HFFc6 (cell line): ENCODE data around the gene DHRS7B. TPM values are rescaled to one million over a fixed set of nuclear protein-coding genes. Genes with fewer than 3 reads are reported as not detected.
A peak's percentile ranks its signal among the peaks of the same experiment; 100 is the strongest.

Experiments used
- DNase-seq: peaks from one replicate; pipeline ENCODE4 v3.0.0-alpha.2; 2018
- H3K27ac Mint-ChIP-seq: 2 replicates; pipeline ENCODE4 v1.8.0; 2020; ENCODE audit warnings: mild to moderate bottlenecking, mixed read lengths
- H3K27me3 Mint-ChIP-seq: 2 replicates; pipeline ENCODE4 v1.8.0; 2021; ENCODE audit warnings: mild to moderate bottlenecking, moderate library complexity, mixed read lengths; ENCODE audit not compliant: insufficient read depth
- H3K36me3 Mint-ChIP-seq: 2 replicates; pipeline ENCODE4 v1.8.0; 2021; ENCODE audit warnings: low read depth, mixed read lengths
- H3K4me1 Mint-ChIP-seq: 2 replicates; pipeline ENCODE4 v1.8.0; 2020; ENCODE audit warnings: low read depth, mixed read lengths
- H3K4me3 Mint-ChIP-seq: 2 replicates; pipeline ENCODE4 v1.8.0; 2020; ENCODE audit warnings: mild to moderate bottlenecking, moderate library complexity, mixed read lengths
- H3K9me3 Mint-ChIP-seq: 2 replicates; pipeline ENCODE4 v1.8.0; 2020; ENCODE audit warnings: mild to moderate bottlenecking, mixed read lengths
- CTCF ChIP-seq: fragments of 200-600 bp; sonication (generic); IDR thresholded peaks from 2 replicates; pipeline ENCODE4 v1.5.0; 2021; ENCODE audit warnings: antibody characterized with exemption, mild to moderate bottlenecking
- total RNA-seq, 6 experiments: library from RNA; stranded (reverse); fragmentation: NEBNext Ultra II Directional; extraction: Animal tissue kit (Norgen Biotek cat#: 25700); gene quantifications; 2 replicates in 1 of 6; 3 replicates in 5 of 6; pipeline ENCODE4 v1.2.3, GENCODE V29; 2021

The DHRS7B gene
- total RNA-seq, 6 experiments from 2014 or later: 12.3 to 20.8 (median 14.7) TPM

DNA sequence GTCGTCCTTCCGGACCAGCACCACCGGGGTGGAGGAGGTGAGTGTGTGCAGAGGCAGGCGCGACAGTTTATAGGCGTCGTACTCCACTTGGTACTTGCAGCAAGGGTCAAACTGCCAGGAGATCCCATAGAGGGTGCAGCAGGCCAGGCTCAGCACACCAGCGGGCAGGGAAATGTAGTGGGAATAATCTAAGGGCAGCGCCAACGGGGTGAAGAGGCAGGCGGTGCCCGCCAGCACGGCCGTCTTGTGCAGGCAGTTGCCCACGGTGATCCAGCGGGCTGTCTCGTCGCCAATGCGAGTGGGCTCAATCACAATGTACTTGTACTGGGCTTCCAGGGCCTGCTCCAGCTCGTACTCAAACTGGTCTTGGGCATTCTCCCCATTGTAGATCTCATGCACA, 71.6 kb downstream of the DHRS7B start:
- peaks cover 37% of the 10 kb centered on the region for H3K36me3 Mint-ChIP-seq
- H3K9me3 Mint-ChIP-seq: no peaks in the 10 kb centered on the region
- DNase-seq: no peak
- no peak overlapping the region for H3K4me3 Mint-ChIP-seq
- TF ChIP-seq CTCF: no peak
- no peaks in the 10 kb centered on the region; the same call in none of the 2 replicates for H3K27me3 Mint-ChIP-seq
- peak overlapping the region; percentile 82; the same call in 1 of the 2 replicates for H3K27ac Mint-ChIP-seq
- H3K4me1 Mint-ChIP-seq: peaks cover 47% of the 10 kb centered on the region

DNA sequence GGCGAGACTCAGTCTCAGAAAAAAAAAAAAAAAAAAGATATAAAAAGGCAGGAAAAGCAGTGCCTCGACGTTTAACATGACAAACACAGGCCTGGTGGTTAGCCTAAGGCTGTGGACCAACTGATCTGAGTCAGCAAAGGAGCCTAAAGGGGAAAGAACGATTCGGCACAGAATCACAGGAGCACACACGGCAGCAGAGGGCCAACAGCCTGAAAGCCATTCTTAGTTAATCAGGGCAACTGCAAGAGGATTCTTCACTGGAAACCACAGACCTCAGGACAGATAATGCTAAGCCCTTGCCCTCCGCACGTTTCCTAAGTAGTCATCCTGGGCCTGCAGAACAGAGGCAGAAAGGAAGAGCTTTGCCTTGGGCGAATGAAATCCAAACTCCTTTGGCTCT, 72.5 kb downstream of the DHRS7B start:
- no peak for TF ChIP-seq CTCF
- Mint-ChIP-seq H3K4me1 (peaks cover 43% of the 10 kb centered on the region), H3K27ac (peak overlapping the region; percentile 82), H3K4me3 (peak overlapping the region; percentile 9; the same call in 1 of the 2 replicates), H3K9me3 (no peaks in the 10 kb centered on the region), H3K36me3 (peaks cover 33% of the 10 kb centered on the region), H3K27me3 (no peaks in the 10 kb centered on the region; the same call in none of the 2 replicates)
- DNase-seq: peak; percentile 97

- H3K9me3 Mint-ChIP-seq: no peaks in the 10 kb centered on the region
- peaks cover 42% of the 10 kb centered on the region for H3K4me1 Mint-ChIP-seq
- peak overlapping the region; percentile 9; the same call in 1 of the 2 replicates for H3K4me3 Mint-ChIP-seq
- no peak for DNase-seq
- no peak for TF ChIP-seq CTCF
- H3K27ac Mint-ChIP-seq: peak overlapping the region; percentile 82; the same call in 1 of the 2 replicates
- H3K36me3 Mint-ChIP-seq: peaks cover 28% of the 10 kb centered on the region
- no peaks in the 10 kb centered on the region; the same call in 1 of the 2 replicates for H3K27me3 Mint-ChIP-seq
Measured at GRCh38 chr17:21199856-21200255, 73.1 kb downstream of the DHRS7B start.

DNA sequence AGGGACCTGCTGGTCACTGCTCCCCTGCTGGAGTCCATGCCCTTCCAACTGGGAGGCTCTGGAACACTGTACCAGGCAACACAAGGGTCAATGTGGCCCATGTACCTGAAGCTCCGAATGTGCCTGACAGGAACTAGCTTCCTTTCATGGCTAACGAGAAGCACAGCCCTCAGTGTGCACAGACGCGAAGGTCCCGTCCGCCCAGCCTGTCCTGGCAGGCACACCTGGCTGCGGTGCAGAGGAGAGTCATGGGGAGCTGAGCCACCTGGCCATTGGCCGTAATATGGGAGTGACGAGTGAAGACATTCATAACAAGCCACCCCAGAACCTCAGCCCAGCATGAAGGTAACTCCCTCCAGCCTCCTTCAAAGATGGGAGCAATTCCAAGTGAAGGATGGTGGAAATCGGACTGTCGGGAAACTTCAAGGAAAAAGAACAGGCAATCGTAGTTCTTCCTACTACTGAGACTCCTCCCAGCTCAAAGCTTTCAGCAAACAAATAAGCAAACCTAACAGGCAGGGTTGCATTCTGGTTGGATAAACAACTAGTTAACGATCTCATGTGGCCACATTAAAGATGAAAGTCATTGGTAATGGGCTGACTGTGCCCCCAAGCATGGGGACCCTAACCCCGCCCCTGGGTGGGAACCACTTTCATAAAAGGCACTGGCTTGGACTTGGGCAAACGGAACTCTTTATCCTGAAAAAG, 74.0 kb downstream of the DHRS7B start:
- peak overlapping the region; percentile 76 for H3K27ac Mint-ChIP-seq
- H3K36me3 Mint-ChIP-seq: peaks cover 28% of the 10 kb centered on the region
- TF ChIP-seq CTCF: no peak
- no peak for DNase-seq
- no peaks in the 10 kb centered on the region for H3K9me3 Mint-ChIP-seq
- H3K4me3 Mint-ChIP-seq: peak overlapping the region; percentile 34
- peaks cover 49% of the 10 kb centered on the region for H3K4me1 Mint-ChIP-seq
- H3K27me3 Mint-ChIP-seq: no peaks in the 10 kb centered on the region

DNA sequence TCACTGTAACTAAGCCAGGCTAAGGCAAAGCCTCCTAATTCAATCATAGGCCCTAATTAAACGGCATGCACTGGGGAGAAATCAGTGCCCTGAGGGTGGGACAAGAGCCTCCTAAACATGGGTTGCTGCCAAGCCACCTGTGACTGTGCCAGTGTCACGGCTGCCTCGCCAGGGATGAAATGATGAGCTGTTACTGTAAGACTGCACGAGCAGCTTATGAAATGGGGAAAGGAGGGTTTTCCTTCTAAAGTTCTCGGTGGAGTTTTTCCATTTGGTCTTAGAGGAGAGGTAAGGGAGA, 74.5 kb downstream of the DHRS7B start:
- Mint-ChIP-seq H3K4me1 (peaks cover 49% of the 10 kb centered on the region), H3K27ac (peak overlapping the region; percentile 71), H3K36me3 (peaks cover 28% of the 10 kb centered on the region), H3K9me3 (no peaks in the 10 kb centered on the region), H3K27me3 (no peaks in the 10 kb centered on the region), H3K4me3 (peak overlapping the region; percentile 34)
- peak; percentile 85 for DNase-seq
- TF ChIP-seq CTCF: no peak
